Breast epithelium (tissue), 3 donors: ENCODE results near the gene PSEN2.

Source experiments
- CTCF ChIP-seq, 3 donors: fragments of 450-650 bp; IDR thresholded peaks; one replicate each; pipeline ENCODE4 v1.5.1; 2016 to 2017; ENCODE audit warnings: antibody characterized with exemption in 3 of 3, mild to moderate bottlenecking in 3 of 3, moderate library complexity in 3 of 3
- POLR2A ChIP-seq: fragments of 450-650 bp; IDR thresholded peaks from one replicate; pipeline ENCODE4 v1.6.1; 2016; ENCODE audit warnings: antibody characterized with exemption, mild to moderate bottlenecking, moderate library complexity

- no peak for TF ChIP-seq CTCF (IDR thresholded peaks at IDR 0.05)
- no peak for TF ChIP-seq POLR2A
Measured at GRCh38 chr1:226890331-226891108, 20.1 kb downstream of the PSEN2 start.
